ENCODE measurements around the gene AMOT.

Gene AMOT

GRCh38 chrX:112802541-112802940 is 38.1 kb downstream of the AMOT start:
- no peak for DNase-seq (ENCODE audit: low read depth in 2 of 2)

- DNase-seq (ENCODE audit: low read depth in 2 of 2), result no peak
Observed at GRCh38 chrX:112800971-112801775, 39.5 kb downstream of the AMOT start.

GRCh38 chrX:112799425-112799824 is 41.2 kb downstream of the AMOT start:
- no peak for DNase-seq (ENCODE audit: low read depth in 2 of 2)

GRCh38 chrX:112798736-112799135 is 41.9 kb downstream of the AMOT start:
- DNase-seq (ENCODE audit: low read depth in 2 of 2), result no peak

- no peak for DNase-seq (ENCODE audit: low read depth in 2 of 2)
Observed at GRCh38 chrX:112789931-112790330, 50.7 kb downstream of the AMOT start.

- DNase-seq (ENCODE audit: low read depth in 2 of 2), result no peak
Observed at GRCh38 chrX:112786076-112786475, 54.6 kb downstream of the AMOT start.

GRCh38 chrX:112785344-112785743 is 55.3 kb downstream of the AMOT start:
- no peak for DNase-seq (ENCODE audit: low read depth in 2 of 2)

- no peak for DNase-seq (ENCODE audit: low read depth in 2 of 2)
Observed at GRCh38 chrX:112784692-112785091, 55.9 kb downstream of the AMOT start.

- no peak for DNase-seq (ENCODE audit: low read depth in 2 of 2)
Observed at GRCh38 chrX:112779139-112779538, 61.5 kb downstream of the AMOT start.

- DNase-seq (ENCODE audit: low read depth in 2 of 2), result no peak
Observed at GRCh38 chrX:112774651-112775293, 65.9 kb downstream of the AMOT start.

- DNase-seq (ENCODE audit: low read depth in 2 of 2), result no peak
Observed at GRCh38 chrX:112774142-112774541, 66.5 kb downstream of the AMOT start.

- DNase-seq (ENCODE audit: low read depth in 2 of 2), result no peak
Observed at GRCh38 chrX:112769034-112769433, 71.6 kb downstream of the AMOT start.

GRCh38 chrX:112768563-112768962 is 72.1 kb downstream of the AMOT start:
- DNase-seq (ENCODE audit: low read depth in 2 of 2), result no peak

GRCh38 chrX:112766774-112767173 is 73.9 kb downstream of the AMOT start:
- no peak for DNase-seq (ENCODE audit: low read depth in 2 of 2)

GRCh38 chrX:112761242-112762207 is 79.1 kb downstream of the AMOT start:
- DNase-seq (ENCODE audit: low read depth in 2 of 2), result no peak

- DNase-seq (ENCODE audit: low read depth in 2 of 2), result no peak
Observed at GRCh38 chrX:112760697-112761096, 79.9 kb downstream of the AMOT start.

- no peak for DNase-seq (ENCODE audit: low read depth in 2 of 2)
Observed at GRCh38 chrX:112759966-112760365, 80.7 kb downstream of the AMOT start.

GRCh38 chrX:112759512-112759911 is 81.1 kb downstream of the AMOT start:
- DNase-seq (ENCODE audit: low read depth in 2 of 2), result no peak

GRCh38 chrX:112757946-112758345 is 82.7 kb downstream of the AMOT start:
- no peak for DNase-seq (ENCODE audit: low read depth in 2 of 2)

GRCh38 chrX:112753116-112753515 is 87.5 kb downstream of the AMOT start:
- no peak for DNase-seq (ENCODE audit: low read depth in 2 of 2)

GRCh38 chrX:112751076-112751475 is 89.6 kb downstream of the AMOT start:
- no peak for DNase-seq (ENCODE audit: low read depth in 2 of 2)
